Mucosa of stomach (tissue), 1 donor: Measurements from ENCODE around the gene TBC1D16.

Experiments
- H3K27me3 ChIP-seq: one replicate; pipeline ENCODE4 v1.7.0; 2013; ENCODE audit warnings: mild to moderate bottlenecking, low read length; ENCODE audit not compliant: control insufficient read depth, insufficient read depth
- H3K36me3 ChIP-seq: one replicate; pipeline ENCODE4 v1.7.0; 2013; ENCODE audit warnings: low read length; ENCODE audit not compliant: control insufficient read depth, insufficient read depth
- H3K4me1 ChIP-seq: one replicate; pipeline ENCODE4 v1.7.0; 2013; ENCODE audit warnings: mild to moderate bottlenecking, low read length; ENCODE audit not compliant: control insufficient read depth, insufficient read depth
- H3K4me3 ChIP-seq: one replicate; pipeline ENCODE4 v1.7.0; 2013; ENCODE audit warnings: low read length
- H3K9ac ChIP-seq: one replicate; pipeline ENCODE4 v1.7.0; 2013; ENCODE audit warnings: mild to moderate bottlenecking, low read length, moderate library complexity
- H3K9me3 ChIP-seq: one replicate; pipeline ENCODE4 v1.7.0; 2013; ENCODE audit warnings: mild to moderate bottlenecking, low read length, moderate library complexity; ENCODE audit not compliant: control insufficient read depth
- donor health status: Pancreatic carcinoma.

TBC1D16 gene

GRCh38 chr17:80030730-80031410, 4.8 kb downstream of the TBC1D16 start:
- peak overlapping the region; percentile 26 for H3K9ac ChIP-seq
- no peaks in the 10 kb centered on the region for H3K9me3 ChIP-seq
- H3K4me3 ChIP-seq, result no peak overlapping the region
- H3K36me3 ChIP-seq, result no peaks in the 10 kb centered on the region
- H3K27me3 ChIP-seq, result no peaks in the 10 kb centered on the region
- peaks cover 38% of the 10 kb centered on the region for H3K4me1 ChIP-seq

GRCh38 chr17:80029258-80029974, 6.3 kb downstream of the TBC1D16 start:
- Histone ChIP-seq H3K36me3 (no peaks in the 10 kb centered on the region), H3K9me3 (no peaks in the 10 kb centered on the region), H3K9ac (no peak overlapping the region), H3K27me3 (no peaks in the 10 kb centered on the region), H3K4me3 (no peak overlapping the region), H3K4me1 (peaks cover 39% of the 10 kb centered on the region)

GRCh38 chr17:80028030-80028429, 7.6 kb downstream of the TBC1D16 start:
- no peaks in the 10 kb centered on the region for H3K27me3 ChIP-seq
- H3K4me1 ChIP-seq, result peaks cover 44% of the 10 kb centered on the region
- no peak overlapping the region for H3K9ac ChIP-seq
- H3K9me3 ChIP-seq, result no peaks in the 10 kb centered on the region
- H3K4me3 ChIP-seq, result no peak overlapping the region
- no peaks in the 10 kb centered on the region for H3K36me3 ChIP-seq

- Histone ChIP-seq H3K9me3 (no peaks in the 10 kb centered on the region), H3K27me3 (no peaks in the 10 kb centered on the region), H3K4me3 (no peak overlapping the region), H3K36me3 (no peaks in the 10 kb centered on the region), H3K4me1 (peaks cover 44% of the 10 kb centered on the region), H3K9ac (no peak overlapping the region)
These were observed 8.6 kb downstream of the TBC1D16 start for GRCh38 chr17:80027043-80027435.

- Histone ChIP-seq H3K36me3 (no peaks in the 10 kb centered on the region), H3K27me3 (no peaks in the 10 kb centered on the region), H3K9ac (no peak overlapping the region), H3K9me3 (no peaks in the 10 kb centered on the region), H3K4me1 (peaks cover 39% of the 10 kb centered on the region), H3K4me3 (no peak overlapping the region)
These were observed 9.2 kb downstream of the TBC1D16 start for GRCh38 chr17:80026359-80027042.

- peaks cover 33% of the 10 kb centered on the region for H3K4me1 ChIP-seq
- no peaks in the 10 kb centered on the region for H3K9me3 ChIP-seq
- no peaks in the 10 kb centered on the region for H3K36me3 ChIP-seq
- H3K4me3 ChIP-seq, result no peak overlapping the region
- H3K27me3 ChIP-seq, result no peaks in the 10 kb centered on the region
- no peak overlapping the region for H3K9ac ChIP-seq
These were observed 9.9 kb downstream of the TBC1D16 start for GRCh38 chr17:80025796-80026195.

- H3K4me1 ChIP-seq, result peaks cover 26% of the 10 kb centered on the region
- H3K36me3 ChIP-seq, result no peaks in the 10 kb centered on the region
- no peak overlapping the region for H3K9ac ChIP-seq
- H3K4me3 ChIP-seq, result no peak overlapping the region
- H3K27me3 ChIP-seq, result no peaks in the 10 kb centered on the region
- H3K9me3 ChIP-seq, result no peaks in the 10 kb centered on the region
These were observed 10.5 kb downstream of the TBC1D16 start for GRCh38 chr17:80025140-80025539.

GRCh38 chr17:80024206-80024972, 11.3 kb downstream of the TBC1D16 start:
- Histone ChIP-seq H3K4me1 (peaks cover 21% of the 10 kb centered on the region), H3K9ac (peak overlapping the region; percentile 50), H3K9me3 (no peaks in the 10 kb centered on the region), H3K27me3 (no peaks in the 10 kb centered on the region), H3K36me3 (no peaks in the 10 kb centered on the region), H3K4me3 (no peak overlapping the region)

- Histone ChIP-seq H3K27me3 (no peaks in the 10 kb centered on the region), H3K36me3 (no peaks in the 10 kb centered on the region), H3K9ac (peak overlapping the region; percentile 50), H3K4me3 (no peak overlapping the region), H3K4me1 (peaks cover 13% of the 10 kb centered on the region), H3K9me3 (no peaks in the 10 kb centered on the region)
These were observed 12.0 kb downstream of the TBC1D16 start for GRCh38 chr17:80023481-80024205.

- no peaks in the 10 kb centered on the region for H3K27me3 ChIP-seq
- no peaks in the 10 kb centered on the region for H3K36me3 ChIP-seq
- H3K9ac ChIP-seq, result no peak overlapping the region
- no peak overlapping the region for H3K4me3 ChIP-seq
- peaks cover 11% of the 10 kb centered on the region for H3K4me1 ChIP-seq
- H3K9me3 ChIP-seq, result no peaks in the 10 kb centered on the region
These were observed 14.1 kb downstream of the TBC1D16 start for GRCh38 chr17:80021600-80021999.

GRCh38 chr17:80018917-80019651, 16.6 kb downstream of the TBC1D16 start:
- H3K9ac ChIP-seq, result no peak overlapping the region
- H3K27me3 ChIP-seq, result no peaks in the 10 kb centered on the region
- H3K9me3 ChIP-seq, result no peaks in the 10 kb centered on the region
- no peak overlapping the region for H3K4me3 ChIP-seq
- peaks cover 2% of the 10 kb centered on the region for H3K4me1 ChIP-seq
- no peaks in the 10 kb centered on the region for H3K36me3 ChIP-seq
